Eye (tissue), 1 donor: ENCODE measurements around the gene SF3A2.

Experiments used
- DNase-seq: peaks from one replicate; pipeline ENCODE4 v3.0.0-alpha.2; 2015

Gene SF3A2

DNA sequence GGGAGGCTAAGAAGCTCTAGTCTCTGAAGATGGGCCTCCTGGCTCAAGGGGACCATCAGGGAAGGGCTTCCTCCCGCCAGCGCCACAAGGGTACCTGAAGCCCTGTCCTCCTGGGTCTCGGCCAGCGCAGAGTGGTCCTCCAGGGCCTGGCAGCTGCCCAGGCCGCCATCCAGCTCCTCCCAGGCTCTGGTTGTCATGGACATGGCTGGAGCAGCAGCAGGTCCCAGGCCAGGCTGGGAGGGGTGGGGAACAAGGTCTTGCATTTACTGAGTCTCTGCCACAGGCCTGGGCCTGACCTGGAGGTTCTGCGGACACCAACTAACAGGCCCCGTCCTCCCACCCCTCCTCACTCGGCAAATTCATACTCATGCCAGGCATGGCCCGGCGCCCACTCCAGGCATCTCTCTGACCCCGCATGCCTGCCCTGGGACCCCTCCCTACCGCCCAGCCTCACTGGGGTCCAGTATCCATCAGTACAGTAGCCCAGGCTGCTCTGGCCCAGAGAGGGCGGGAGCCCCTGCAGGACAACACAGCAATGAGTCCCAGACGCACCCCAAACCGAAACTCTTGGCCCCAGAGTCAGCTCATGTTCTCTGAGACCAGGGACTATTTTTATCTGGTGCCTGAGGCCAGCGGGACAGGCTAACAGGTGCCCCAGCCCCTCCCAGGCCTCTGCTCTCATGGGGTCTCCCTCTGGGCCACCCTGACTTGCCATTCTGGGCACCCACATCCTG, 18.7 kb downstream of the SF3A2 start:
- no peak for DNase-seq

DNA sequence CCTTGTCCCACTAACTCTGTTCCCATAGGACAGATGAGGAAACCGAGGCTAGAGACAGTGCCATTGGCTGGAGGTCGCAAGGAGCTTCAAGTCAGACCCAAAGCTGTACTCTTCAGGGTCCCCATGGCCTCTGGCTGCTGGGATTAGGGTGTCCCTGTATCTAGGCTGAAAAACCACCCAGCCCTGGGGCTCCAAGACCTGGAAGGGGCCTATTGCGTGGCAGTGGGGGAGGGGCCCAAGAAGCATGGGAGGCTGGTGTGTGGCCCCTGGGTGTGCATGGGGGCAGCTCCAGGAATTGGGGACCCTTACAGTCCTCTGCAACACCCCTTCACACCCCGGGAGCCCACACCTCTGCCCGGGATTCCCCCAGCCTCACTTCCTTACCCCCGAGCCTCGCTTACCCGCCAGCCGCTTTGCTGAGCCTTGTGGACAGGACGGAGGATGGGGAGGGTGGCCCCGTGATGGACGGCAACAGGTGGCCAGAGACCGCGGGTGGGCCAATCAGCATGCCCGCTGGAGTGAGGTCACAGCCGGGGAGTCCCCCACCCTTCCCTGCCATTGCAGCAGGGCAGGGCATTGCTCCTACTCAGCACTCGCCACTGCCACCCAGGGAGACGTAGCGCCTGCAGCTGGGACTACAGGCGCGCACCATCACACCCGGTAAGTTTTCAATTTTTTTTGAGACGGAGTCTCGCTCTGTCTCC, 19.5 kb downstream of the SF3A2 start, which contains the start of gene JSRP1:
TSS of gene JSRP1 (minus strand) at position 436 of the 704 bp plus-strand sequence. CDS start 1,103 bp downstream, outside the sequence.
- peak; percentile 48 for DNase-seq

DNA sequence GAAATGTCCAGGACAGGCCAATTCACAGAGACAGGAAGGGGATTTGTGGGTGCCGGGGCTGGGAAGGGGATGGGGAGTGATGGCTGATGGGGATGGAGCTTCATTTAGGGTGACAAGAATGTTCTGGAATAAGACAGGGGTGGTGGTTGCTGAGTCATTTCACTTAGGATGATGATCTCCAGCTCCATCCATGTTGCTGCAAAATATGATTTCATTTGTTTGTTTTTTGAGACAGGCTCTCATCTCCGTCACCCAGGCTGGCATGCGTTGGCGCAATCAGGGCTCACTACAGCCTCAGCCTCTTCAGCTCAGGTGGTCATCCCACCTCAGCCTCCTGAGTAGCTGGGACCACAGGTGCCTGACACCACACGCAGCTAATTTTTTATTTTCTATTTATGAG, 22.7 kb downstream of the SF3A2 start:
- no peak for DNase-seq

DNA sequence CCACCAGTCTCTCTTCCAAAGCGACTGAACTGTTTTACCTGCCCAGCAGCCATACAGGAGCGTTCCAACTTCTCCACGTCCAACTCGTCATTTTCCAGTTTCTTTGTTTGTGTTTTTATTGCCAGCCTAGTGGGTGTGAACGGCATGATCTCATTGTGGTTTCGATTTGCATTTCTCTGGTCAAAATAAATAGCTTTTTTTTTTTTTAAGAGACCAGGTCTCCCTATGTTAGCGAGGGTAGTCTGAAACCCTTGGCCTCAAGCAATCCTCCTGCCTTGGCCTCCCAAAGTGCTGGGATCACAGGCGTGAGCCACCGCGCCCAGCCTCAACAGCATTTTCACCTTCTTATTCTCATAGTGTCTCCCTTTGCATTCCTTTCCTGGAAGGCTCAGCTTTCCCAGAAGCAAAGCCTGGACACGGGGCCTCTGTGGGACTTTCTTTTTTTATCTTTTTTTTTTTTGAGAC, 23.7 kb downstream of the SF3A2 start:
- no peak for DNase-seq

DNA sequence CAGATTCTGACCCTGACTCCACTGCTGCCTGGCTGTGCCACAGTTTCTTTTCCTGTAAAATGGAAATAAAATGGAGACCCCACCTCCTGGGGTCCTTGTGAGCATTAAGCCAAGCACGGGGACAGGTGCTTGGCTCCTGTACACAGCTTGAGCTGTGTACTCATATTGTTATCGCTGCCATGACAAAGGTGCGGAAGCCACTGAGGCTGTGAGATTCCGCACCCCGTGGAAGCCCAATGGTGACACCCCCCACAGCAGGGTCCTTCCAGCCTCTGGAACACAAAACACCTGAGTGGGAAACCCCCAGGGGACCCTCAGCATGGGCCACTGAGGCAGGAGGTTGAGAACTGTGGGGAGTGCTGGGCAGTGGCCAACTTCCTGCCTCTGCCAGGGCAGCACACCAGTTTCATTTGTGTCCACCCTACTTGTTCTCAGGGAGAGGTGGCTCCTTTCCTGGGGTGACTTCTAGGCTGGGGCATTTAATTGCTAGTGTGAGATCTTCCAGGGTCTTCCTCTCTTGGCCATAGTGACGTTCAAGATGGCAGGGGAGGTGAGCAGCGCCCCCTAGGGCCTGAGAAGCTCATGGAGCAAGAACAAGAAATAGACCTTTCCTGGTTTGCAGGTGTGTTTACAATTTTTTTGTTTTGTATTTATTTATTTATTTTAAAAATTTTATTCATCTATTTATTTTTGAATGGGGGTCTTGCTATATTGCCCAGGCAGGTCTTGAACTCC, 25.0 kb downstream of the SF3A2 start:
- DNase-seq, result no peak

GRCh38 chr19:2266183-2266993, 29.8 kb downstream of the SF3A2 start:
- no peak for DNase-seq

DNA sequence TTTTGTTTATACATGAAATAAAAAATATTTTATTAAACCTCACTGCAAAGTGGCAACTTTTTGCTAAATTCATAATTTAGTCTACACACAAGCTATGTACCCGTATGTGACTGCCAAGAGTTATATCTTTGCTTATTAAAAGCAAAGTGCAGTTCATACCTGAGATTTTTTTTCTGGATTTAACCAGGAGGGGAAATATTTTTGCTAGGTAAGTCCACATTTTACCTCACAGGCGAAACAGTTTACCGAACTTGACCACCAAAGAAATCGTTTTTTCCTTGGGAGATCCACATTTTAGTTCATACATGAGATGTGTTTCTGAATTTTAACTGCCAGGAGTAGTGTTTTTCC, 31.8 kb downstream of the SF3A2 start:
- no peak for DNase-seq

DNA sequence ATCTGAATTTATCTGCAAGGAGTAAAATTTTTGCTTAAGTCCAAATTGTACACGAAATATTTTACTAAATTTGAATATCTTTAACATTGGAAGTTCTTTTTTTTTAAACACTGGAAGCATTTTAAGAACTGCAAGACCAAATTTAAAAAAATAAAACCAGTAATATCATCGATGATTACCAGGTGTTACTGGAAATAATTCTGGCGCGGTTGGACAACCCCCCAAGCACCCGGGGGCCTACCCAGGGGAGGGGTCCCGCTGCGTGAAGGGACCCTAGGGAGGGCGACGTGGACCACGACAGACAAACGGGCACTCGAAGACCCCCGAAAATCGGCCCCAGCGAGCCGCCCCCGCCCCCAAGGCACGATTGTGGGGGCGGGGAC, 32.2 kb downstream of the SF3A2 start:
- no peak for DNase-seq

DNA sequence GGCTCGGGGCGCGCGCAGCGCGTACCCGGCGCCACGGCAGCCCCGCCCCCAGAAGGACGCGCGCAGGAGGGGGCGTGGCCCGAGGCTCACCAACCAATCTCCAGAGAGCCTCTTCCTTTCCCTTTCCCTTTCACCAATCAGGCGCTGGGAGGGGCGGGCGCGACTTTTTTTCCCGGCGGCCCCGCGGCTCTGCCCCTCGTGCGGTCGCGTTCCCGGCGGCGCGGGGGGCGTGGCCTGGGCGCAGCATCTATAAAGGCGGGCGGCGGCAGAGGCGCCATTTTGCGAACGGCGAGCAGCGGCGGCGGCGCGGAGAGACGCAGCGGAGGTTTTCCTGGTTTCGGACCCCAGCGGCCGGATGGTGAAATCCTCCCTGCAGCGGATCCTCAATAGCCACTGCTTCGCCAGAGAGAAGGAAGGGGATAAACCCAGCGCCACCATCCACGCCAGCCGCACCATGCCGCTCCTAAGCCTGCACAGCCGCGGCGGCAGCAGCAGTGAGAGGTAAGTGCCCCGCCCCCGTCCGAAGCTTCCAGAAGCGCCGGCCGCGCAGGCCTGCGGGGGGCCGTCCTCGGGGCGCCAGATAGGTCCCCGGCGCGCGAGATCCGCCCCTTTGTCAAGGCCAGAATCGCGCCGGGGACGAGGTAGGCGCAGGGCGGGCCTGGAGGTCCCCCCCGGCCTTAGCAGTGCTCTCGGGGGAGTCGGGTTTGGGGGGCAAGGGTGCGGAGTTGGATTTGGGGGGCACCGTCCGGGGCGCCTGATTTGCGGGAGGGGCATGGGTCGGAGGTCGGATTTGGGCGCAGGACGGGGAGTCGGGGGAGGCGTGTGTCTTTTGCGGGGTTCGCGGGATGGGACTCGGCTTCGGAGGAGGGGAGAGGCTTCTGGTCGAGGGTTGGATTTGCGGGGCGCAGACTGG, 32.9 kb downstream of the SF3A2 start:
- peak; percentile 99 for DNase-seq

DNA sequence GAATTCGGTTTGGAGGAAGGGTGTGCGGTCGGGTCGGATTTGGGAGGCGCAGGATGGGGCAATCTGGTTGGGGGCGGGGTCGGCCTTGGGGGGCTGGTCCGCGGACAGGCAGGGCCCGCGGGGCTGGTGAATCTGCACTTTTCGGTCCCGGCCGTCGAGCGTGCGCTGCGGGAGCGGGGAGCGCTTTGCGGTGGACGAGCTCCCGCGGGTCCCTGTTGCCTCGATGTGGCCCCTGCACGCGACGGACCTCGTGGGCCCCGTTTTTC, 33.5 kb downstream of the SF3A2 start:
- no peak for DNase-seq

DNA sequence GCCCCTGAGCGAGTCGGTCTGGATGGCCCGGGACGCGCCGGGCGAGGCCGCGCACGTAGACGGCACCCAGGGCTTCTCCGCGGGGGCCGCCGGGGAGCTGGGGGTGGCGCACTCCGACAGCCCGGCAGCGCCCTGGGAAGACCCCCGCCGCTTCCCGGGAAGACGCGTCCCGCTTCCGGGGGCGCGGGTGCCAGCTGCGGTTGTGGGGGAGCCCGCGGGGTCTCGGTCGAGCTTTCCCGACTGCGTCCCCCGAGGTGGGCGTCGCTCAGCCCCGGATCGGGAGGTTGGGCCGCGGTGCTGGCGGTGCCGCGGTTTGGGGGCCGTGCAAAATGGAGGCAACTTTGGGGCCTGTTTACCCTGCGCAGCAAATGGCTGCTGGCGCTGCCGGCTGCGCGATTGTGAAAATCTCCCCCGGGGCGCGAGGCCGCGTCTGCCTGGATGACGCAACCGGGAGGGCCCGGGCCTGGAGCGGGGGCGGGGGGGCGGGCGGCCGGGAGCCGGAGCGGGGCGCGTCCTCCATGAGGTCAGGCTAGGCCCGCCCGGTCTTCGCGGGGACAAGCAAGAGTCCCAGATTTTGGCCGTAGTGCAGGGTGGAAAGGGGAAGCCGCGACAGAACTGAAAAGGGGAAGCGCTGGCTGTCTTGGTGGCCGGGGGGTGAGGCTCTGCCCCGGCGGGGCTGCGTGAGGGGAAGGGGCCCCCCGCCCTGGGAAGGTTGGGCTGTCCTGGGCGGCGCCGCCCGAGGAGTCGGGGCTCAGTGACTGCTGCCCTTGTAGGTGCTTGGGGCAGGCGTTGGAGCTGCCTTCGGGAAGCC, 34.0 kb downstream of the SF3A2 start:
- peak; percentile 79 for DNase-seq

- peak; percentile 24 for DNase-seq
Measured at GRCh38 chr19:2271234-2272103, 34.8 kb downstream of the SF3A2 start.

DNA sequence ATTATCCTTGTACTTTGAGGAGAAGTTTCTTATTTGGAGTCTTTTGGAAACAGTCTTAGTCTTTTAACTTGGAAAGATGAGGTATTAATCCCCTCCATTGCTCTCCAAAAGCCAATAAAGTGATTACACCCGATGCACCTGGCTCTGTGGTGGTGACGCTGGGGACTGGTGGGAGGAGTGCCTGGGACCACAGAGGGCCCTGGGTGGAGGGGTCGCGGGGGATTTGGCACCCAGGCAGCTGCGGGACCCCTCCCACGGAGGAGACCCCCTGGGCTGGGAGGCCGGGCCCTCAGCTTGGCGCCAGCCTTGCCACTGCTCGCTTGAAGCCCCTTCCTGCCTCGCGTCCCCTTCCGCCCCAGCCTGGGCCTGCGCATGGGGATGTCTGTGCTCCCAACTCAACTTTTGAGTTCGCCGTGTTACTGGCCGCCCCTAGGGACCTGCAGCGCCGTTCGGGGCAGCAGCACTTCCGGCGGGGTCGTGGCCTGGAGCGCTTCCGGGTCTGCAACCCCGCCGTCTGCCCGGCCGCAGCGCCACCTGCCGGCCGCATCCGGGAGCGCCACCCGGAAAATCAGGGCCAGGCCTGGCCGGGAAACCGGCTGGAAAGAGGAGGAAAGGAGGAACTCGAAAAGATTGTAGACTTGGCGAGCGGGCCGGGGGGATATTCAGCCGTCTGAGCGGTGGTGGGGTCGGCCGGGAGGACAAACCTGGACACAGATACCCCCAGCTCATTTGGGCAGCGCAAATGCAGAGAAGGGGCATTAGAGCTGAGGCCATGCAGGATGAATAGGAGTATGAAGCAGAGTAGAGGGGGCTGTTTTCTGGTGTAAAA, 36.9 kb downstream of the SF3A2 start:
- DNase-seq, result peak; percentile 91

- no peak for DNase-seq
Measured at GRCh38 chr19:2274185-2274711, 37.6 kb downstream of the SF3A2 start.

DNA sequence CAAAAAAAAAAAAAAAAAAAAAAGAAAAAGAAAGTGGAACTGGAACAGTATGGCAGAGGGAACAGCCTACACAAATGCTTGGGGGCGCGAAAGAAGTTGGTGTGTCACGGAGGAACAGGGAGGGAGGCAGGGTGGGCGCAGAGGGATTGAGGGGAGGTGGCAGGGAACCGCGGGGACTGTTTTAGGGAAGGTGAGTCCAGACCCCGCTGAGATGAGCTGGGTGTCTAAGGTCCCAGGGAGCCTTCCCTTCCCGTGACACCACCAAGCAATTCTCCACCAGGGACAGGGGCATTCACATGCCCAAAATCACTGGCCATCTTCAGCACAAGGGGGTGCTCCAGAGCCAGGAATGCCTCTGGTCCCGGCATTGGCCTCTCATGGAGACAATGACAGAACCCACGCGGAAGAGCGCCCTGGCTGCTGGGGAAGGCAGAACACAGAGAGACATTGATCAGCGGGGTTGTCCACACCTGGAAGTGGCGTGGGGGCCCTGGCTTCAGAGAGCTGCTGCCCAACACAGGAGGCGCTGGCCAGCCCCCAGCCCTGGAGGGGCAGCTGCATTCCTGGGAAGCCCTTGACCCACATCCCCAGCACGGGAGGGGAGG, 38.4 kb downstream of the SF3A2 start:
- peak; percentile 89 for DNase-seq

DNA sequence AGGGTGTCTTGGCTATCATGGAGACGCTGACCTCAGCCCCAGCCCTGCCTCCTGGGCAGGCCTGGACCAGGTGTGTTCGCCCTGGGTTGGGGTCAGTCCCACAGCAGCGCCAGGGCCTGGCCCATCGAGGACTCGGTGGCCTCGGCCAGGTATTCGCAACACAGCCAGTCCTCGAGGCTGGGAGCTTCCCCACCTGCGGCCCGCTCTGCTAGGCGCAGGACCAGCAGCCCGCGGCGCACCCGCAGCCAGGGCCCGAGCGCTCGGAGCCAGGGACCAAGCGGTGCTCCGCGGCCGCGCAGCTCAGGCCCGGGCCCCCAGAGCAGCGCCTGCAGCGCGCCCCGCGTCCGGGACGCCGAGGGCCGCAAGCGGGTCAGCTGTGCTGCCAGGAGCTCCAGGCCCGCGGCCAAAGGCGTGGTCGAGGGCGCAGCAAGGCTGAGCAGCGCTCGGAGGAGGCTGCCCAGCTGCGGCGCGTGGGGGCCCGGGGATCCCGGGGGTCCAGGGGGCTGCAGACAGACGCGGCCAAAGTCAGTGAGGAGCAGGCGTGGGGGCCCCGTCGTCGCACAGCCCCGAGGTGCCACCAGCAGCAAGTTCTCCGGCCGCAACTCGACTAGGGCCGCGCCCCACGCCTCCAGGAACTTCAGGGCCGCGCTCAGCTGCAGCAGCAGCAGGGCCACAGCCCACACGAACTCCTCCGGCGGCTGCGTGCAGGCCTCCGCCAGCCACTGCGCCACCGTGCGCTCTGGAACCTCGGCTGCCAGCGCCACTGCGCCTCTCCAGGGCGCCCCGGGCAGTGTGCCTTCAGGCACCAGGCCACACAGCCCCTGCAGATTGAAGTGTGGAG, 39.2 kb downstream of the SF3A2 start:
- no peak for DNase-seq

GRCh38 chr19:2276429-2276986, 39.9 kb downstream of the SF3A2 start:
- DNase-seq, result no peak
